Measurements from ENCODE around the gene AFF3. TPM values are rescaled to one million over a fixed set of nuclear protein-coding genes. Genes with fewer than 3 reads are reported as not detected.
A peak's percentile ranks its signal among the peaks of the same experiment; 100 is the strongest.

The AFF3 gene
- total RNA-seq, 1 experiment from 2014 or later, result 4.2 TPM

DNA sequence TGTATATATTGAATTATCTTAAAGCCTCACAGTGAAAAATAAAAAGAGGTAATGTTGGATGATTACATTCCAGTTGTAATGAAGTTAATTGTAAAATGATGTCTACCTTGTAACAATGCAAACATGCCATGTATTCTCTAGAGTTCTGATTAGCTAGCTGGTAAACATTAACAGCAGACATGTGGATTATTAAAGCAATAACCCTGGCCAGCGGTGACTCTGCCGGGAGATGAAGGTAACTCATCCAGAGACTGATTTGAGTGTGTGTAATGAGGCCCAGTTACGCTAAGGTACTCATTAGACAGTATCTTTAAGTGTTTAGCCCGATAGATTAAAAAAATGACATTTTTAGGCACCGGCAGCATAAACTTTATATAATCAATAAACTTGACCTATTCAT is 573.0 kb downstream of the AFF3 start:
- in situ Hi-C loops (cut with HindIII; ENCODE audit: low pct_unique_long_range_greater_than_20kb, low sequenced_read_pairs), result no loop called here
- DNase-seq (ENCODE audit: low read depth, low spot score), result no peak

GRCh38 chr2:99565227-99565626 is 577.2 kb downstream of the AFF3 start:
- in situ Hi-C loops (cut with HindIII; ENCODE audit: low pct_unique_long_range_greater_than_20kb, low sequenced_read_pairs), result no loop called here

DNA sequence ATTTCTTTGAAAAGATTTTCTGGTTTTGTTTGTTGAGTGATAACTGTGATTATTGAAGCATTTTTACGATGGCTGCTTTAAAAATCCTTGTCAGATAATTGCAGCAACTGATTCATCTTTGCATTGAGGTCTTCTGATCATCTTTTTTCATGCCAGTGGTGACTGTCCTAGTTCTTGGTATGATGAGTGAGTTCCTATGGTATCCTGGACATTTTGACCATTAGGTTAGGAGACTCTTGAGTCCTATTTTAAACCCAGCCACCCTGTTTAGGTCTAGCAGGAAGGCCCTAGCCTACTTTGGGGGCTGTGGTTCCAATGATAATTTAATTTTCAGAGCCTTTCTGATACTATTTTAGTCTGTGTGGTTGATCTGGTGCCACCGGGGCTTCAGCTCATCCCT is 579.9 kb downstream of the AFF3 start:
- in situ Hi-C loops (cut with HindIII; ENCODE audit: low pct_unique_long_range_greater_than_20kb, low sequenced_read_pairs), result no loop called here
- no peak for DNase-seq (ENCODE audit: low read depth, low spot score)

More at GRCh38 chr2:99565227-99565626, 577.2 kb downstream of the AFF3 start:
- DNase-seq (ENCODE audit: low read depth, low spot score), result no peak

- DNase-seq (ENCODE audit: low read depth, low spot score), result no peak
- in situ Hi-C loops (cut with HindIII; ENCODE audit: low pct_unique_long_range_greater_than_20kb, low sequenced_read_pairs), result no loop called here
These were observed 580.6 kb downstream of the AFF3 start for GRCh38 chr2:99561804-99562203.

DNA sequence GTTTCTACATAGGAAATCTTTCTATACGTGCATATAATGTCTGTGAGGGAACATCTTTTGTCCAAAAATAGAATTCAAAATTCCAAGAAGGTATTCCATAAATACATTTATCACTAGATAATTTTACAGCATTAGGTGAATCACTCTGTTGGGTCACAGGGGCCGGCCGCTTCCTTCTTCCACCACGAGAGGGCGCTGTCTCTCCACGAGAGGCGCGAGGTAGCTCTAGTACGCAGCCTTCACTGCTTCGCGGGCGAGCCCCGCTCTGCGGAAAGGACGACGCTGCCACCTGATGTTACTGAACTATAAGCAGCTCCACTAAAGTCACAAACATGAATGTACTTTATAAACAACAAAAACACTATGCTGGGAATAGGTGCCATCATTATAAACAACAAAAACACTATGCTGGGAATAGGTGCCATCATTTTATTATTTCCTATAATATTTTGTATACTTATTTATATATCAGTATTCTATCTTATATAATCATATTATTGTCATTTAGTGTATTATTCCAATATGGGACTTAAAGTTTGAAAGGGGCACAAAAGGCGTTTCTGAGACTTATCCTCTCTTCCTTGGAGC is 583.2 kb downstream of the AFF3 start:
- DNase-seq (ENCODE audit: low read depth, low spot score), result peak; percentile 74
- in situ Hi-C loops (cut with HindIII; ENCODE audit: low pct_unique_long_range_greater_than_20kb, low sequenced_read_pairs), result no loop called here

DNA sequence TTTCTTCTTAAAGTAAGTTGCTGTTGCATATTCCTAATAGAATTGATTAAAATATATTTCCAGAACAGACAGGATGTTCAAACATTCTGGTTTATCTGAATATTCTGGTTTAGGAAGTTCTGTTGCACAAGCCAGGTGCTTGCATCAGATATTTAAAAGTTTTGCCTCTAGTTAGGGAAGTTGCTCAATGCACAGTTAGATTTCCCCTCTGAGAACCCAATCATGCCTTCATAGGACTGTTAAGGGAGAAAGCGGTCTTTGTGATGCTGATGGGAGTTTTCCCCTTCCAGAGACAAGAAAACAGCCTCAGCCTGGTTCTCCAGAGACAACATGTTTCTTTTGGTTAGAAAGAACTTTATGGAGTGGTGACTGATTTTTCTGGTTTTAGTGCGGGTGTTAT is 587.0 kb downstream of the AFF3 start:
- no peak for DNase-seq (ENCODE audit: low read depth, low spot score)
- in situ Hi-C loops (cut with HindIII; ENCODE audit: low pct_unique_long_range_greater_than_20kb, low sequenced_read_pairs), result no loop called here

- DNase-seq (ENCODE audit: low read depth, low spot score), result no peak
- in situ Hi-C loops (cut with HindIII; ENCODE audit: low pct_unique_long_range_greater_than_20kb, low sequenced_read_pairs), result no loop called here
These were observed 587.5 kb downstream of the AFF3 start for GRCh38 chr2:99554871-99555270.

DNA sequence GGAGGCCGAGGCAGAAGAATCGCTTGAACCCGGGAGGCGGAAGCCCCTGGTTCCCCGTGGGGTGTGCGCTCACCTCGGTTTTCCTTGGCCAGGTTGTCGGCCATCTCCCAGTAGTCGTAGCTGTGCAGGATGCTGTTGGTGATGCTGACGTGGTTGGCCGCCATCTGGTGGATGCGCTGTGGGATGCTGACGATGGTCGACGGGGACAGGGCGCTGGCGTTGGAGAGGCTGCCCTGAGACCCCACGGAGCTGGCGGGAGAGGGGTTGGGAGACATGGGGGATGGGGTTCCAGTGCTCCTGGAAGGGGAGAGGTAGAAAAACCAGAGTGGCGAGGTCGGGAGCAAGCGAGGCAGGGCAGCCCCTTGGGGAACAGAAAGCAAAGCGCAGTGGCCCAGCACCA is 588.2 kb downstream of the AFF3 start:
- in situ Hi-C loops (cut with HindIII; ENCODE audit: low pct_unique_long_range_greater_than_20kb, low sequenced_read_pairs), result no loop called here

DNA sequence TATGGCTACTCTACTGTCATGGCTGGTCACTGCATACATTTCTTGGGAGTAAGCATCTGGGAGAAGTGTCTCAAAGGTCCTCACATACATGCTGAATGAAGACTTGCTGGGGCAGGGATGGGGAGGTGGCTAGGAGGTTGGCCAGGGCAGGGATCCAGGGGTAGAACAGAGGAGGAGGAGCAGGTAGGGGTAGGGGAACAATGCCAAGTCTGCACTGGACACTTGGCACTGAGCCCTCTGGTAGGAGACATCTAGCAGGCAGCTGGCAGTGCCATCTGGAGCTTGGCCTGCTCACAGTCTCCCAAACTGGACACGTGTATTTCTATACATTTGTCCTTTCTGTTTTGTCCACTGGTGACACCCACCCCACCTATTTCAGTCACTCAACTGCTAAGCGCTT is 589.9 kb downstream of the AFF3 start:
- no peak for DNase-seq (ENCODE audit: low read depth, low spot score)
- in situ Hi-C loops (cut with HindIII; ENCODE audit: low pct_unique_long_range_greater_than_20kb, low sequenced_read_pairs), result no loop called here

More for the DNA sequence above, 588.2 kb downstream of the AFF3 start:
- no peak for DNase-seq (ENCODE audit: low read depth, low spot score)

DNA sequence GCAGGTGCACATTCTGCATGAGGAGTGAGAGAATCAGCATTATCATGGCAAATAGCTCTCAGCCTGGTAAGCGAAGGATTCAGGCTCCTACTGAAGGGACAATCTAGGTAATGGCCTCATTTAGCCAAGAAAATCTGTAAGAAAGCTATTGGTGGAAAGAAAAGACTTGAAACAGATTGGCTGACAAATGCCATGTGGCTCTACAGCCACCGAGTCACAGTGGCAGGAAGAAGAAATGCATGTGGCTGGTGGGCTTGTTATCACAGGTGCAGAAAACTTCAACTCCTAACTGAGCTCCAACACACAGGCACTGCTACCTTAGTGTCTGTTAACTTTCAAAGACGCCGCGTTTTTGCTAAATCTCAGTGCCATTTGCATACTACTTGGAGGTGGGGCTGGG is 592.0 kb downstream of the AFF3 start:
- in situ Hi-C loops (cut with HindIII; ENCODE audit: low pct_unique_long_range_greater_than_20kb, low sequenced_read_pairs), result no loop called here
- DNase-seq (ENCODE audit: low read depth, low spot score), result no peak

DNA sequence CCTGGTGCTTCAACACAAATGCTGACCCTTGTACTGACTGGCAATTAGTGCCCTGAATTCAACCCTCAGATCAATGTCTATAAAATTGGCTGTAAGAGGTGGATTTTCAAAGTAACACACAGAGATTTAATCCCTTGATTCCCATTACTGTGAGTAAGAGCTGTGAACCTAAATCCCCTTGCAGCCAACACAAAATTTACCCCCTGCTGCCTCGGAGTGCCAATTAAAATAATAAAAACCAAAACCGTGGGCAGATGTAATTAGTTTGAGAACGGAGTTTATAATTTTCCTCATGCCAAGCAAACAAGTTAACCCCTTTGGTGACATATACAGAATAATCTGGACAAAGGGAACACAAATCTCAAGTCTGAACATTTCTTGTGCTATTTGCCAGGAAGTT is 596.8 kb downstream of the AFF3 start:
- in situ Hi-C loops (cut with HindIII; ENCODE audit: low pct_unique_long_range_greater_than_20kb, low sequenced_read_pairs), result no loop called here

DNA sequence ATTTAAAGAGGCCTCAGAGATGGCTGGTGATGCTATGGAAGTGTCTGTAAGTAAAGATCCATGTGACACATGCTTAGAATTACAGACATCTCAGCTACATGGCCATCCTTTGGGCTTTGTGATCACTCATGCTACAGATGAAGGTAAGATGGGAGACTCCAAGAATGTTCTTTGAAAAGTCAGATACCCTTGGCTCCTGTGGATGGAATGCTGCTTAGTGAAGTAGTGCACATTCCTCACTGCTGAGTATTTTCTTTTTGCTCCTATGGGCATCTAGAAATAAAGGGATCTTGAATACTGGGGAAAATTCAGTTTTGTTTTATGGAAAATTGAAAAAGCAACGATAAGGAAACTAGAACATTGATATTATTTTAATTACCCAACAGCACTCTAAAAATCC is 597.3 kb downstream of the AFF3 start:
- DNase-seq (ENCODE audit: low read depth, low spot score), result no peak
- in situ Hi-C loops (cut with HindIII; ENCODE audit: low pct_unique_long_range_greater_than_20kb, low sequenced_read_pairs), result no loop called here

More for the DNA sequence above, 596.8 kb downstream of the AFF3 start:
- no peak for DNase-seq (ENCODE audit: low read depth, low spot score)

GRCh38 chr2:99544608-99545007 is 597.8 kb downstream of the AFF3 start:
- in situ Hi-C loops (cut with HindIII; ENCODE audit: low pct_unique_long_range_greater_than_20kb, low sequenced_read_pairs), result no loop called here
- DNase-seq (ENCODE audit: low read depth, low spot score), result no peak

DNA sequence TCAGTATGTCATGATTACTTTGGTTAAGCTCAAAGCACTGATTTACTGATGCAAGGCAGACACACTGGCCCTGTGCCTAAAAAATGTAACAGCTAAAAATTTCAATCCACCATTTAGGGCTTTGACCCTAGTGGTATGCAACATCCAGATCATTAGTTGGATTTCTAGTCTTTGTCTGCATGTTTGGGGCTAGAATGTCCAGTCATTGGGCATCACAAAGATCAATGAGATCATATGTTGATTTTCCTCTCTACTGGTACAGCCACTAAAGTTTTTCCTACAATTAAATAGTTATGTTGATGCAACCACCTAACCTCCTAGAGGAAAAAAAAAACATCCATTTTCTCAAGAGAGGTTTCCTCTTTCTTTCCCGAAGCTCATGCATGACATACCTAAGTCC is 599.1 kb downstream of the AFF3 start:
- in situ Hi-C loops (cut with HindIII; ENCODE audit: low pct_unique_long_range_greater_than_20kb, low sequenced_read_pairs), result no loop called here
- no peak for DNase-seq (ENCODE audit: low read depth, low spot score)

DNA sequence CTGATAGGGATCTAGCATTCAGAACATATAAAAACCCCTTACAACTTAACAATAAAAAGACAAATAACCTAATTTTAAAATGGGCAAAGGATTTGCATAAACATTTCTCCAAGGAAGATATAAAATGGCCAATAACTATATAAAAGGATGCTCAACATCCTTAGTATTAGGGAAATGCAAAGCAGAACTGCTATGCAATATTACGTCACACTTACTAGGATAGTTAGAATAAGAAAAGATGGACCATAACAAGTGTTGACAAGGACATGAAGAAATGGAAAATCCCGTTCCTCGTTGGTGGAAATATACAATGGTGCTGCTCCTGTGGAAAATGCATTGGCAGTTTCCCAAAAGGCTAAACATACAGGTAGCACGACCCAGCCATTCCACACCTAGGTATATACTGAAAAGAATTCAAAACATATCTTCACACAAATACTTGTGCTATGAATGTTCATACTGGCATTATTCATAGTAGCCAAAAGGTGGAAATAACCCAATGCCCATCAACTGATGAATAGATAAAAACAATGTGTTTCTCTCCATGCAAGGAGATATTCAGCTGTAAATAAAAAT is 604.4 kb downstream of the AFF3 start:
- in situ Hi-C loops (cut with HindIII; ENCODE audit: low pct_unique_long_range_greater_than_20kb, low sequenced_read_pairs), result no loop called here
- no peak for DNase-seq (ENCODE audit: low read depth, low spot score)

- DNase-seq (ENCODE audit: low read depth, low spot score), result no peak
- in situ Hi-C loops (cut with HindIII; ENCODE audit: low pct_unique_long_range_greater_than_20kb, low sequenced_read_pairs), result no loop called here
These were observed 618.3 kb downstream of the AFF3 start for GRCh38 chr2:99524056-99524455.

DNA sequence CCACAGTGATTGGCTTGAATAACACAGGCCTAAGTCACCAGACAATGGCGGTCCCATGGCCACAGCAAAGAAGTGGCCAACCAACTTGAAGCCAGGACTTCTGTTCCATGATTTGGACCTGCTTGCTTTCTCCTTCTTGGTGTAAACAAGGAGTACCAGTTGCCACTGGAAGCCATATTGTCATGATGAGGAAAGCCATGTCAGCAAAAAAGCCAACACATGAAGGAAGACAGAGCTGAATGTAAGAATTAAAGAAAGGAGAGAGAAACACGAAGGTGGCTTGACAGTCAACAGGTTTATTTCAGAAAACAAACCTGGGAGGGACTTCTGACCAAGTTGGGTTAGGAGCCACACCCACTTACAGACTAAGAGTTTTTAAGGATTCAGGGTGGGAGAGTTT is 620.2 kb downstream of the AFF3 start:
- in situ Hi-C loops (cut with HindIII; ENCODE audit: low pct_unique_long_range_greater_than_20kb, low sequenced_read_pairs), result no loop called here
- DNase-seq (ENCODE audit: low read depth, low spot score), result no peak

- DNase-seq (ENCODE audit: low read depth, low spot score), result no peak
- in situ Hi-C loops (cut with HindIII; ENCODE audit: low pct_unique_long_range_greater_than_20kb, low sequenced_read_pairs), result no loop called here
These were observed 621.6 kb downstream of the AFF3 start for GRCh38 chr2:99520813-99521212.

- no peak for DNase-seq (ENCODE audit: low read depth, low spot score)
- in situ Hi-C loops (cut with HindIII; ENCODE audit: low pct_unique_long_range_greater_than_20kb, low sequenced_read_pairs), result no loop called here
These were observed 622.2 kb downstream of the AFF3 start for GRCh38 chr2:99520195-99520594.

- no peak for DNase-seq (ENCODE audit: low read depth, low spot score)
- in situ Hi-C loops (cut with HindIII; ENCODE audit: low pct_unique_long_range_greater_than_20kb, low sequenced_read_pairs), result no loop called here
These were observed 628.0 kb downstream of the AFF3 start for GRCh38 chr2:99514357-99514756.

All from SK-MEL-5 (cell line).